Measurements from ENCODE around the gene RIMBP2. TPM values are rescaled to one million over a fixed set of nuclear protein-coding genes. Genes with fewer than 3 reads are reported as not detected.

Gene RIMBP2
- total and polyA plus RNA-seq, 2 donors, result 1.3 to 2.7 TPM

GRCh38 chr12:130428116-130428515 lies 288.0 kb downstream of the RIMBP2 start:
- no peaks in the 10 kb centered on the region for H3K36me3 ChIP-seq (ENCODE audit: insufficient read depth)
- no peak for DNase-seq (ENCODE audit: extremely low spot score)
- WGBS, result 53% methylated on average over 15 of the region's 15 CpGs
- H3K4me1 ChIP-seq (ENCODE audit: insufficient read depth), result no peaks in the 10 kb centered on the region
- no peak overlapping the region for H3K4me3 ChIP-seq (ENCODE audit: low read depth, low read length)
- no peak overlapping the region for H3K27ac ChIP-seq (ENCODE audit: low read depth)

GRCh38 chr12:130427381-130427887 lies 288.7 kb downstream of the RIMBP2 start:
- WGBS, result 91% methylated on average over 18 of the region's 18 CpGs
- DNase-seq (ENCODE audit: extremely low spot score), result no peak
- no peaks in the 10 kb centered on the region for H3K36me3 ChIP-seq (ENCODE audit: insufficient read depth)
- H3K4me1 ChIP-seq (ENCODE audit: insufficient read depth), result no peaks in the 10 kb centered on the region
- H3K4me3 ChIP-seq (ENCODE audit: low read depth, low read length), result no peak overlapping the region
- H3K27ac ChIP-seq (ENCODE audit: low read depth), result no peak overlapping the region

GRCh38 chr12:130425698-130426245 lies 290.3 kb downstream of the RIMBP2 start:
- WGBS, result 87% methylated on average over 20 of the region's 20 CpGs
- Histone ChIP-seq H3K4me3 (ENCODE audit: low read depth, low read length) (no peak overlapping the region), H3K36me3 (ENCODE audit: insufficient read depth) (no peaks in the 10 kb centered on the region), H3K4me1 (ENCODE audit: insufficient read depth) (no peaks in the 10 kb centered on the region), H3K27ac (ENCODE audit: low read depth) (no peak overlapping the region)
- DNase-seq (ENCODE audit: extremely low spot score), result no peak

GRCh38 chr12:130424858-130425697 lies 291.0 kb downstream of the RIMBP2 start:
- Histone ChIP-seq H3K27ac (ENCODE audit: low read depth) (no peak overlapping the region), H3K4me1 (ENCODE audit: insufficient read depth) (no peaks in the 10 kb centered on the region), H3K36me3 (ENCODE audit: insufficient read depth) (no peaks in the 10 kb centered on the region), H3K4me3 (ENCODE audit: low read depth, low read length) (no peak overlapping the region)
- WGBS, result 88% methylated on average over 36 of the region's 36 CpGs
- DNase-seq (ENCODE audit: extremely low spot score), result no peak

GRCh38 chr12:130423991-130424857 lies 291.9 kb downstream of the RIMBP2 start:
- no peak for DNase-seq (ENCODE audit: extremely low spot score)
- Histone ChIP-seq H3K4me1 (ENCODE audit: insufficient read depth) (no peaks in the 10 kb centered on the region), H3K27ac (ENCODE audit: low read depth) (no peak overlapping the region), H3K4me3 (ENCODE audit: low read depth, low read length) (no peak overlapping the region), H3K36me3 (ENCODE audit: insufficient read depth) (no peaks in the 10 kb centered on the region)
- 87% methylated on average over 51 of the region's 51 CpGs for WGBS

GRCh38 chr12:130423136-130423535 lies 293.0 kb downstream of the RIMBP2 start:
- DNase-seq (ENCODE audit: extremely low spot score), result no peak
- Histone ChIP-seq H3K4me1 (ENCODE audit: insufficient read depth) (no peaks in the 10 kb centered on the region), H3K27ac (ENCODE audit: low read depth) (no peak overlapping the region), H3K36me3 (ENCODE audit: insufficient read depth) (no peaks in the 10 kb centered on the region), H3K4me3 (ENCODE audit: low read depth, low read length) (no peak overlapping the region)
- WGBS, result 80% methylated on average over 11 of the region's 11 CpGs

- no peak for DNase-seq (ENCODE audit: extremely low spot score)
- WGBS, result 86% methylated on average over 8 of the region's 8 CpGs
- Histone ChIP-seq H3K36me3 (ENCODE audit: insufficient read depth) (no peaks in the 10 kb centered on the region), H3K4me1 (ENCODE audit: insufficient read depth) (no peaks in the 10 kb centered on the region), H3K27ac (ENCODE audit: low read depth) (no peak overlapping the region), H3K4me3 (ENCODE audit: low read depth, low read length) (no peak overlapping the region)
These were observed 293.4 kb downstream of the RIMBP2 start for GRCh38 chr12:130422676-130423075.

GRCh38 chr12:130421896-130422295 lies 294.2 kb downstream of the RIMBP2 start:
- WGBS, result 54% methylated on average over 6 of the region's 6 CpGs
- no peak overlapping the region for H3K27ac ChIP-seq (ENCODE audit: low read depth)
- no peak for DNase-seq (ENCODE audit: extremely low spot score)
- no peaks in the 10 kb centered on the region for H3K4me1 ChIP-seq (ENCODE audit: insufficient read depth)
- no peaks in the 10 kb centered on the region for H3K36me3 ChIP-seq (ENCODE audit: insufficient read depth)
- H3K4me3 ChIP-seq (ENCODE audit: low read depth, low read length), result no peak overlapping the region

- DNase-seq (ENCODE audit: extremely low spot score), result no peak
- Histone ChIP-seq H3K27ac (ENCODE audit: low read depth) (no peak overlapping the region), H3K4me1 (ENCODE audit: insufficient read depth) (no peaks in the 10 kb centered on the region), H3K4me3 (ENCODE audit: low read depth, low read length) (no peak overlapping the region), H3K36me3 (ENCODE audit: insufficient read depth) (no peaks in the 10 kb centered on the region)
- WGBS, result 44% methylated on average over 4 of the region's 4 CpGs
These were observed 296.0 kb downstream of the RIMBP2 start for GRCh38 chr12:130420071-130420470.

- no peak for DNase-seq (ENCODE audit: extremely low spot score)
- H3K36me3 ChIP-seq (ENCODE audit: insufficient read depth), result no peaks in the 10 kb centered on the region
- H3K4me1 ChIP-seq (ENCODE audit: insufficient read depth), result no peaks in the 10 kb centered on the region
- no peak overlapping the region for H3K4me3 ChIP-seq (ENCODE audit: low read depth, low read length)
- WGBS, result 64% methylated on average over 6 of the region's 6 CpGs
- H3K27ac ChIP-seq (ENCODE audit: low read depth), result no peak overlapping the region
These were observed 297.0 kb downstream of the RIMBP2 start for GRCh38 chr12:130419116-130419515.

GRCh38 chr12:130418251-130418650 lies 297.8 kb downstream of the RIMBP2 start:
- H3K4me3 ChIP-seq (ENCODE audit: low read depth, low read length), result no peak overlapping the region

GRCh38 chr12:130414381-130414780 lies 301.7 kb downstream of the RIMBP2 start:
- DNase-seq (ENCODE audit: extremely low spot score), result no peak
- no peaks in the 10 kb centered on the region for H3K36me3 ChIP-seq (ENCODE audit: insufficient read depth)
- H3K4me3 ChIP-seq (ENCODE audit: low read depth, low read length), result no peak overlapping the region
- whole genome bisulfite sequencing, result 83% methylated on average over 7 of the region's 7 CpGs
- no peak overlapping the region for H3K27ac ChIP-seq (ENCODE audit: low read depth)
- H3K4me1 ChIP-seq (ENCODE audit: insufficient read depth), result no peaks in the 10 kb centered on the region

More at GRCh38 chr12:130418251-130418650, 297.8 kb downstream of the RIMBP2 start:
- WGBS, result 51% methylated on average over 3 of the region's 3 CpGs
- H3K4me1 ChIP-seq (ENCODE audit: insufficient read depth), result no peaks in the 10 kb centered on the region
- no peaks in the 10 kb centered on the region for H3K36me3 ChIP-seq (ENCODE audit: insufficient read depth)
- DNase-seq (ENCODE audit: extremely low spot score), result no peak
- no peak overlapping the region for H3K27ac ChIP-seq (ENCODE audit: low read depth)

- no peak for DNase-seq (ENCODE audit: extremely low spot score)
- H3K4me1 ChIP-seq (ENCODE audit: insufficient read depth), result no peaks in the 10 kb centered on the region
- H3K27ac ChIP-seq (ENCODE audit: low read depth), result no peak overlapping the region
- H3K4me3 ChIP-seq (ENCODE audit: low read depth, low read length), result no peak overlapping the region
- no peaks in the 10 kb centered on the region for H3K36me3 ChIP-seq (ENCODE audit: insufficient read depth)
- WGBS, result 85% methylated on average over 18 of the region's 18 CpGs
These were observed 302.2 kb downstream of the RIMBP2 start for GRCh38 chr12:130413909-130414308.

Data from urinary bladder (tissue), 4 donors.